Measurements from ENCODE around the gene CLDN1.
A peak's percentile ranks its signal among the peaks of the same experiment; 100 is the strongest.

The CLDN1 gene, protein sequence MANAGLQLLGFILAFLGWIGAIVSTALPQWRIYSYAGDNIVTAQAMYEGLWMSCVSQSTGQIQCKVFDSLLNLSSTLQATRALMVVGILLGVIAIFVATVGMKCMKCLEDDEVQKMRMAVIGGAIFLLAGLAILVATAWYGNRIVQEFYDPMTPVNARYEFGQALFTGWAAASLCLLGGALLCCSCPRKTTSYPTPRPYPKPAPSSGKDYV

DNA sequence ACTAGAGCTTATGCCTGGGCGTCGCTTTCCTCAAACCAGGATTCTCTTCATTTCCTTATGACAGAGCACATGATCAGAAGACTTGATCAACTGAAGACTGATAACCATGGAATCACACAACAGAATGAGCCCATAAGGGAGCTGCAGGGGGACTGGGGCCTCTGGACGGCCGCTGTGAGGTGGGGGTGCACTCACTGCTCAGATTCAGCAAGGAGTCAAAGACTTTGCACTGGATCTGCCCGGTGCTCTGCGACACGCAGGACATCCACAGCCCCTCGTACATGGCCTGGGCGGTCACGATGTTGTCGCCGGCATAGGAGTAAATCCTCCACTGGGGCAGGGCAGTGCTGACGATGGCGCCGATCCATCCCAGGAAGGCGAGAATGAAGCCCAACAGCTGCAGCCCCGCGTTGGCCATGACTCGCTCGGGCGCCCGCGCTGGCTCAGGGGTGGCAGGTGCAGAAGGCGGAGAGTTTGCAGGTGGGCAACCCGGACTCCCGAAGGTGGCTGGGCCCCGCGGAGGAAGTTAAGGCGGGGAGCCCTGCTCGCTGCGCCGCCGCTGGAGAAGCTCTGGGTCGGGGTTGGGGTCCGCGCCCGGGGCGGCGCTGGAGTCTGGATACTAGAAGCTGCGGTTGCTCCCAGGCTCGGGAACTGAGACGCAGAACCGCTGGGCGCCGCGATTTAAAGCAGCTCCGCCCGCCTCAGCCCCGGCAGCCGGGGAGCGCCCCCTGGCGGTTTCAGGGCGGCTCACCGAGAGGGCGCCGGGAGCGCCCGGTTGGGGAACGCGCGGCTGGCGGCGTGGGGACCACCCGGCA lies at the start of gene CLDN1:
Gene CLDN1 (minus strand): TSS at position 658 of the 815 bp plus-strand sequence. CDS start 240 bp downstream, at position 418.
- no peak for DNase-seq (ENCODE audit: low read depth)

DNA sequence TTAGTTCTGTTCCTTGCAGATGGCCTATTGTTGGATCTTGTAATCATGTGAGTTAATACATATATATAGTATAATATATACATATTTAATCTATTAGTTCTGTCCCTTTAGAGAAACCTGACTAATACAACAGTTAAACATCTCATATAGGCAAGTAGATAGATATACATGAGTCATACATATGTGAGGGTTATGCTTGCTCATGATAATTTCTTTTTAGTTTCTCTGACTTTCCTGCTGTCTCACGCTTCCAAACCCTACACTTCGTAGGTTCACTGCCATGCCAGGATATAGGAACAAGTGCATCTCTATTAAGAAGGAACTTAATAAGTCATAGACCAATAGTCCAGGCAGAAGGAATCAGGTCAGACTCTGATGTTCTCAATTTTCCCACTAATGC lies 48.9 kb upstream of the CLDN1 start:
- DNase-seq (ENCODE audit: low read depth) = no peak

DNA sequence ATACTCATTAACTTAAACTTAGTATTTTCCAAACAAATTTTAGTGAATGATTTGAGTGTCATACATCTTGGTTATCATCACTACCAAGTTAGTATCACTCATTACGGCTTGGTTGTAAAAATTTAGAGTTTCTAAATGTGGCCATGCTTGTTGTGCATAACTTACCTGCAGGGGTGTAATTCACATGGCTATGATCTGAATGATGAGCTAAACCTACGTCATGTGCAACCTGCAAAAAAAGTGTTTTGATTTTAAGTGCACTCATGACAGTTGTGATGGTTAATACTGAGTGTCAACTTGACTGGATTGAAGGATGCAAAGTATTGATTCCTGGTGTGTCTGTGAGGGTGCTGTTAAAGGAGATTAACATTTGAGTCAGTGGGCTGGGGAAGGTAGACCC lies 48.1 kb upstream of the CLDN1 start:
- DNase-seq (ENCODE audit: low read depth) = no peak

- DNase-seq (ENCODE audit: low read depth) = no peak
These were observed 47.5 kb upstream of the CLDN1 start for GRCh38 chr3:190369668-190370295.

GRCh38 chr3:190368881-190369280 lies 46.6 kb upstream of the CLDN1 start:
- DNase-seq (ENCODE audit: low read depth) = no peak

DNA sequence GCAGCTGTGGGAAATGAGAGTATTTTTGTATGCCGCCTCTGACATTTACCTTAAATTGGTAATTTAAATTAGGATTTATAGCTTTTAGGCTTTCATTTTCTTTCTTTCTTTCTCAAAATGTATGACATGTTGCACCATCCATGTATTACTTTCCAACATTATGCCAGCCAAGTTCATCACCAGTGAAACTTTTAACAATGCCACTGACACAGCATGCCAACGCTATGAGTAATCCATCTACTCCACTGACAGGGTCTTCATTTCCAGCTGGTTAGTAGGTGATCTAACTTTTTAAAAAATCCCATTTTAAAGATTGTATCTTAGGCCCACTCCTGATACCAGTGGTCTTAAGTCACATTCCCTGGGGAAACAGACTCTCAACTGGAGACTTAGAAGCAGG lies 43.9 kb upstream of the CLDN1 start:
- DNase-seq (ENCODE audit: low read depth) = no peak

DNA sequence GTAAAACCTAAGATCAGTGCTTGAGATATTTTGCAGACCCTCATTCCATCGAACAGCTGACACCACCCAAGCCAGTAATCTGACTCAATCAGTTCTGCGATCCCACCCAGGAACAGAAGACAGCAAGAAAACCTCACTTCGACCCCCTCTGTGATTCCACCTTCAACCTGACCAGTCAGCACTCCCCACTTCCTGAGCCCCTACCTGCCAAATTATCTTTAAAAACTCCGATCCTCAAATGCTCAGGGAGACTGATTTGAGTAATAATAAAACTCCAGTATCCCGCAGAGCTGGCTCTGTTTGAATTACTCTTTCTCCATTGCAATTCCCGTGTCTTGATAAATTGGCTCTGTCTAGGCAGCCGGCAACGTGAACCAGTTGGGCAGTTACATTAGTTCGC lies 40.0 kb upstream of the CLDN1 start:
- no peak for DNase-seq (ENCODE audit: low read depth)

DNA sequence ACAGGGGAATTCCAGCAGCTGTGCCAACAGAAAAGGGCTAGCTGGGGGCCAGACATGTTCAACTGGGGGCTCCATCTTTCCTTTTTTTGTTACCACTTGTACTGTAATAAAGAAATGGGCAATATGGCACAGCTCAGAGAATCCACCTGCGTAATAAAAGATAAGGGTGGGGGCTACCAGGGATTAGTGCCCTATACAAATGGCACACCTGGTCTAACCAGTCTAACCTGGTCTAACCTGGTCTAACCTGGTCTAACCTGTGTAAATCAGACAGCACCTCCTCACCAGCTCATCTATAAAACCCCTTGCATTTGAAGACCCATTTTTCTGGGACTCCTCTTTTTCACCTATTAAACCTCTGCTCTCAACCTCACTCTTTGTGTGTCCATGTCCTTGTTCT lies 39.5 kb upstream of the CLDN1 start:
- no peak for DNase-seq (ENCODE audit: low read depth)

GRCh38 chr3:190360228-190360627 lies 38.0 kb upstream of the CLDN1 start:
- DNase-seq (ENCODE audit: low read depth) = no peak

- DNase-seq (ENCODE audit: low read depth) = no peak
These were observed 37.6 kb upstream of the CLDN1 start for GRCh38 chr3:190359813-190360212.

GRCh38 chr3:190357468-190357867 lies 35.2 kb upstream of the CLDN1 start:
- no peak for DNase-seq (ENCODE audit: low read depth)

- DNase-seq (ENCODE audit: low read depth) = no peak
These were observed 34.0 kb upstream of the CLDN1 start for GRCh38 chr3:190356246-190356645.

GRCh38 chr3:190352861-190353457 lies 30.7 kb upstream of the CLDN1 start:
- no peak for DNase-seq (ENCODE audit: low read depth)

DNA sequence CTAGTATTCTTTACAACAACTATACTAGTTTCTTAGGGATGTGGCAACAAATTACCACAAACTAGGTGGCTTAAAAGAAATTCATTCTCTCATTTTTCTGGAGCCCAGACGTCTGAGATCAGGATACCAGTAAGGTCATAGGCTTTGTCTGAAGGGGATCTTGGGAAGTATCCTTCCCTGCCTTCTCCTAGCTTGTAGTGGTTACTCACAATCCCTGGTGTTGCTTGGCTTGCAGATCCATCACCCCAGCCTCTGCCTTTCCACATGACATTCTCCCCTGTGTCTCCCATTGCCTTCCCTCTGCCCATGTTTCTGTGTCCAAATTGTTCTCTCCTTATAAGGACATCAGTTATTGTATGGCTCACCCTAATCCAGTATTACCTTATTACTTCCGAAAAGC lies 24.3 kb upstream of the CLDN1 start:
- no peak for DNase-seq (ENCODE audit: low read depth)

DNA sequence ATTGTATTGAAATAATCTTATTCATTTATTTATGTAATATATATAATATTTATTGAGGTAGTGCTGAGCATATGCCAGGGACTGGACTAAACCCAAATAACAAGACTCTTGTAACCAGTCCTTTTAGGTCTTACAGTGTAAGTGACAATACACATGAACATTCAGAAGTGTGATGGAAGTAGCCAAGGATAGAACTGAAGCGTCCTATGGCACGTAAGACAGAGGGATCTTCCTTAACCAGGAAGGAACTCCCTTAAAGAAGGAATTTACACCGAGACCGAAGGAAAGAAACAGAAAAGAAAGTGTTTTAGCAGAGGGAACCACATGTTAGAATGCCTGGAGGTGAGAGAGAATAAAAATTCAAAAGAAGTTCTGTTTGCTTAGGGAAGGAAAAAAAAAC lies 23.6 kb upstream of the CLDN1 start:
- no peak for DNase-seq (ENCODE audit: low read depth)

GRCh38 chr3:190345027-190345821 lies 23.0 kb upstream of the CLDN1 start:
- DNase-seq (ENCODE audit: low read depth) = peak; percentile 90

- DNase-seq (ENCODE audit: low read depth) = no peak
These were observed 17.8 kb upstream of the CLDN1 start for GRCh38 chr3:190340071-190340470.

DNA sequence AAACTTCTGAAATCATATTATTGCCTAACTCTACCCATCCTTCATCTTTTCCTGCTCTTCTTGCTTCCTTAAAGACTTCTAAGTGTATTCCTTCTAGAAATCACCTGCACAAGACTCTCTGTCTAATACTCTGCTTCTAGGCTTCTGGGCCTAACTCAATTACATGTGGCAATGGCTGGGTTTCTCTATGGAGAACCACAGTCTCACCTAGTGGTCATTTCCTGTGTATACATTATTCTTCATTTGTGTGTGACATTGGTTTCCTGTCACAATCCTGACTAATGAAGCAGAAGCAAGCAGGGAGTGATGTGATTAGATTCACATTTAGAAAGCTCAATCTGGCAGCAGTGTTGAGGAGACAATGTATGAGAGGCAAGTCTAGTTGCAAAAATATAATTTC lies 16.9 kb upstream of the CLDN1 start:
- DNase-seq (ENCODE audit: low read depth) = peak; percentile 18

DNA sequence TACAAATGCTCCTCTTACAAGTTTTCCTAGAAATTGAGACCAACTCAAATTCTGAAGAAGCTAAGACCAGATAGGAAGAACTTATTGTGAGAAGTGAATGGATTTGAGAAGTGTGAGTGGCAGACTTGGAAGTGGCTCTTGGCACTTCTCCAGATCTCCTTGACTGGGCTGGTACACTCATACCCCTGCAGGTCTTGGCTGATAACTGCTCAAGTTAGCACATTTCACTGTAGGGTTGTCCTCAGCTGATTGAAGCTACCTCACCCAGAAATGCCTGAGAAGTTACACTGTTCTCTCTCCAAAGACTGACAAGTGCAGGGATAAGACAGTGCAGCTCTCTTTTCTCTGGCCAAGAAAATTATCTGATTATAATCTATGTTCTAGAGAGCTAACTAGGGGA lies 16.5 kb upstream of the CLDN1 start:
- peak; percentile 19 for DNase-seq (ENCODE audit: low read depth)

DNA sequence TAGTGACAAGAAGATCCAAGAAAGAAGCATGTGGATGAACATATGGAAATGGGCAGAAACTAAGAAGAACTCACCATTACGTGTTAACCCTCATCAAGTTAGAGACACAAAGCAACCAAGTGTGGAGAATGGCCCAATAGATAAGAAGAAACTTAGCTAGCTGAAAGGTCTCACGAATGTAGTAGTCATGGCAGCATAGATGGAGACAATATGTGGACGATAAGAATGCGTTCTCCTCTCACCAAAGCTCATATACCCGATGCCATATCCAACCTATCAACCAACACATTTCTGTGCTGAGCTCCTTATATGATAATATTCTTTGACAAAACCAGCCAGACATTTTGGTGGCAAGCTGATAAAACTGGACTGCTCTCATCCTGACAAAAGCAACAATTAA lies 15.1 kb upstream of the CLDN1 start:
- DNase-seq (ENCODE audit: low read depth) = no peak

GRCh38 chr3:190336516-190337189 lies 14.4 kb upstream of the CLDN1 start:
- DNase-seq (ENCODE audit: low read depth) = no peak
